B cell (primary cell): Measurements from ENCODE around the gene CARNS1. TPM values are rescaled to one million over a fixed set of nuclear protein-coding genes. Genes with fewer than 3 reads are reported as not detected.

Source experiments
- ATAC-seq: fragments of 200-7000 bp; cut with Tn5 transposase; one replicate; pipeline ENCODE4 v1.10.0; 2021; ENCODE audit warnings: low read depth, mild to moderate bottlenecking, moderate number of reproducible peaks, moderate library complexity
- CTCF ChIA-PET: fragments of 350-600 bp; sonication (Branson Sonifier 250); formaldehyde crosslinking; loops from one replicate; lab custom pipeline; 2021; ENCODE audit warnings: antibody characterized with exemption, inconsistent platforms; lab: Charles Lee
- POLR2A ChIA-PET: fragments of 350-600 bp; sonication (Branson Sonifier 250); formaldehyde crosslinking; loops from one replicate; lab custom pipeline; 2021; ENCODE audit warnings: antibody characterized with exemption; lab: Charles Lee
- DNase-seq: peaks from one replicate; pipeline ENCODE4 v3.0.0; 2013
- H2AFZ ChIP-seq: 2 replicates; pipeline ENCODE4 v1.6.1; 2012; ENCODE audit warnings: mild to moderate bottlenecking, low read depth, low read length; ENCODE audit not compliant: insufficient read depth, poor library complexity, severe bottlenecking
- H3K27ac ChIP-seq, 2 donors: 1 replicate in 1 of 2; 2 replicates in 1 of 2; pipeline ENCODE4 v1.5.1; 2012 to 2013; ENCODE audit warnings: low read length in 2 of 2, mild to moderate bottlenecking in 2 of 2, moderate library complexity in 1 of 2
- H3K27me3 ChIP-seq, 4 experiments: fragments of 200-600 bp in 1 of 4; sonication (generic) in 1 of 4; replicated peaks in 1 of 4; 1 replicate in 2 of 4; 2 replicates in 2 of 4; pipeline versions ENCODE4 v1.6.1 to v1.7.0; 2013 to 2016; ENCODE audit warnings: low read length in 3 of 4, mild to moderate bottlenecking in 2 of 4, mixed read lengths in 1 of 4, moderate library complexity in 1 of 4; ENCODE audit not compliant: insufficient read depth in 4 of 4, control insufficient read depth in 3 of 4; ENCODE audit errors: control extremely low read depth in 1 of 4
- H3K36me3 ChIP-seq, 2 experiments: replicated peaks in 1 of 2; 1 replicate in 1 of 2; 2 replicates in 1 of 2; pipeline versions ENCODE4 v1.6.1 to v1.7.1; 2013; ENCODE audit warnings: low read length in 1 of 2; ENCODE audit not compliant: insufficient read depth in 2 of 2, control insufficient read depth in 1 of 2; ENCODE audit errors: control extremely low read depth in 1 of 2, extremely low read depth in 1 of 2
- H3K4me1 ChIP-seq, 2 donors: fragments of 200-600 bp in 1 of 2; sonication (generic) in 1 of 2; 1 replicate in 1 of 2; 2 replicates in 1 of 2; pipeline versions ENCODE4 v1.5.1 to v1.6.1; 2013 to 2017; ENCODE audit warnings: low read length in 2 of 2; ENCODE audit not compliant: control insufficient read depth in 2 of 2, insufficient read depth in 2 of 2
- H3K4me2 ChIP-seq: replicated peaks from 2 replicates; pipeline ENCODE3; 2012; ENCODE audit warnings: mild to moderate bottlenecking, low read depth, low read length; ENCODE audit not compliant: poor library complexity, severe bottlenecking
- H3K4me3 ChIP-seq, 5 experiments: fragments of 200-600 bp in 1 of 5; sonication (generic) in 1 of 5; 1 replicate in 3 of 5; 2 replicates in 2 of 5; pipeline versions ENCODE4 v1.5.1 to v1.7.0; 2011 to 2016; ENCODE audit warnings: low read length in 4 of 5, mild to moderate bottlenecking in 4 of 5, low read depth in 2 of 5, control low read depth in 1 of 5, moderate library complexity in 1 of 5; ENCODE audit not compliant: insufficient read depth in 1 of 5; ENCODE audit errors: control extremely low read depth in 1 of 5, extremely low read depth in 1 of 5
- H3K79me2 ChIP-seq: fragments of 200-600 bp; sonication (generic); one replicate; pipeline ENCODE4 v1.6.0; 2016; ENCODE audit warnings: low read length; ENCODE audit not compliant: control insufficient read depth, insufficient read depth
- H3K9ac ChIP-seq: fragments of 200-600 bp; sonication (generic); 2 replicates; pipeline ENCODE4 v1.6.1; 2017; ENCODE audit warnings: mild to moderate bottlenecking, low read length, moderate library complexity
- H3K9me3 ChIP-seq, 3 donors: one replicate each; pipeline versions ENCODE4 v1.6.1 to v1.7.1; 2013; ENCODE audit warnings: low read length in 2 of 3; ENCODE audit not compliant: control insufficient read depth in 2 of 3, insufficient read depth in 1 of 3; ENCODE audit errors: control extremely low read depth in 1 of 3
- H4K20me1 ChIP-seq: 2 replicates; pipeline ENCODE4 v1.6.0; 2012; ENCODE audit warnings: mild to moderate bottlenecking, low read length; ENCODE audit not compliant: insufficient read depth, control insufficient read depth, poor library complexity, severe bottlenecking
- H3K27ac Mint-ChIP-seq: one replicate; pipeline ENCODE4 v1.8.0; 2021; ENCODE audit warnings: mixed read lengths
- H3K27me3 Mint-ChIP-seq: one replicate; pipeline ENCODE4 v1.8.0; 2021; ENCODE audit warnings: mixed read lengths
- H3K4me1 Mint-ChIP-seq: one replicate; pipeline ENCODE4 v1.8.0; 2021; ENCODE audit warnings: mixed read lengths
- H3K4me3 Mint-ChIP-seq: one replicate; pipeline ENCODE4 v1.8.0; 2021; ENCODE audit warnings: mixed read lengths
- H3K9me3 Mint-ChIP-seq: one replicate; pipeline ENCODE4 v1.8.0; 2022; ENCODE audit warnings: mixed read lengths; ENCODE audit not compliant: insufficient read depth
- EZH2 ChIP-seq: IDR thresholded peaks from 2 replicates; pipeline ENCODE4 v1.6.1; 2012; ENCODE audit warnings: borderline replicate concordance, low read depth, mild to moderate bottlenecking, moderate library complexity, low read length; ENCODE audit not compliant: insufficient read depth, poor library complexity, severe bottlenecking
- WGBS: methylation state at CpG from one replicate; pipeline ENCODE4 v1.1.5; 2013; ENCODE audit warnings: missing lambda C conversion rate; ENCODE audit not compliant: insufficient coverage; 5-methylcytosine and 5-hydroxymethylcytosine counted together
- intact Hi-C: fragments of 100-400 bp; cut with micrococcal nuclease; formaldehyde crosslinking; loops from one replicate; pipeline ENCODE4 v1.10.0; 2022
- polyA plus RNA-seq: library from polyadenylated mRNA; depleted of rRNA; stranded (reverse); fragments of >200 nt; gene quantifications from 2 replicates; pipeline ENCODE4 v1.2.3, GENCODE V29; 2012
- total RNA-seq, 2 donors: library from RNA; stranded (reverse); fragments of 120-200 nt in 1 of 2; gene quantifications; 1 replicate in 1 of 2; 2 replicates in 1 of 2; pipeline versions ENCODE4 v1.2.3 to v1.2.4, GENCODE V29; 2013 to 2022
- TF ChIP-seq, protein P1 (sequence below): fragments of 200-600 bp; IDR thresholded peaks from one replicate; pipeline ENCODE4 v1.8.0; 2022; ENCODE audit warnings: antibody characterized with exemption, mild to moderate bottlenecking

Gene CARNS1
- total and polyA plus RNA-seq, 2 donors (not counting 1 experiment from before 2014, with no cell fraction given) = 24.1 to 41.1 TPM

DNA sequence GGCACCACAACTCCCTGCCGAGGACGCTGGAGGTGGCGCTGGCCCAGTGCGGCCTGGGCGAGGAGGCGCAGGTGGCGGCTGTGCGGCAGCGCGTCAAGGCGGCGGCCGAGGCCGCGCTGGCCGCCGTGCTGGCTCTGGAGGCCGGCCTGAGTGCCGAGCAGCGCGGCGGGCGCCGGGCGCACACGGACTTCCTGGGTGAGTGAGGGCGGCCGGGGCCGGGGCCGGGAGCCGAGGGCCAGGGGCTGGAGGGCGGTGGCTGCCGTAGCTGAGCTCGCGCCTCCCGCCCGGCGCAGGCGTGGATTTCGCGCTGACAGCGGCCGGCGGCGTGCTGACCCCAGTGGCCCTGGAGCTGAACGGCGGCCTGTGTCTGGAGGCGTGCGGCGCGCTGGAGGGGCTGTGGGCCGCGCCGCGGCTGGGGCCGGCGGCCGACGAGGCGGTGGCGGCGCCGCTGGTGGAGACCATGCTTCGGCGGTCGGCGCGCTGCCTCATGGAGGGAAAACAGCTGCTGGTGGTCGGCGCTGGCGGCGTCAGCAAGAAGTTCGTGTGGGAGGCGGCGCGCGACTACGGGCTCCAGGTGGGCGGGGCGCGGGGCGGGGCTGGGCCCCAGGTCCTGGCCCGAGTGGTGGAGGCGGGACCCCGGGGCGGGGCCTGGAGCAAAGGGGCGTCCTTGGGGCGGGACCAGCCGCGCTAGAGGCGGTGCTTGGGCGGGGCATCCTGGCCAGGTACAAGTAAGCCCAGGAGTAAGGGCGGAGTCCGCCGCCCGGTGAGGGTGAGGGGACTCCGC is 5.4 kb downstream of the CARNS1 start:
- Histone ChIP-seq H3K79me2 (peaks cover 20% of the 10 kb centered on the region), H3K9ac (peak overlapping the region; percentile 68), H3K4me2 (peak overlapping the region; percentile 95), H3K36me3 (no peaks in the 10 kb centered on the region), H3K27ac (peak overlapping the region; percentile 43 to 71), H3K27me3 (no peaks in the 10 kb centered on the region), H3K4me3 (peak overlapping the region in 4 of 5 experiments; percentile 32 to 63 (median 53)), H2AFZ (peak overlapping the region; percentile 51), H3K4me1 (peaks cover 49 to 54% of the 10 kb centered on the region in 2 donors), H4K20me1 (no peaks in the 10 kb centered on the region), H3K9me3 (no peaks in the 10 kb centered on the region)
- peaks cover 50% of the 10 kb centered on the region for H3K4me1 Mint-ChIP-seq
- POLR2A ChIA-PET = interaction anchor here (0.8 to 10.7 kb wide), 14 partner anchors 9 to 70 kb away, joined by 3 to 195 read pairs (median 17); partner anchors contain the start of genes PPP1CA, PTPRCAP, RAD9A and RPS6KB2
- peak overlapping the region; percentile 91 for H3K27ac Mint-ChIP-seq
- TF ChIP-seq, protein P1, sequence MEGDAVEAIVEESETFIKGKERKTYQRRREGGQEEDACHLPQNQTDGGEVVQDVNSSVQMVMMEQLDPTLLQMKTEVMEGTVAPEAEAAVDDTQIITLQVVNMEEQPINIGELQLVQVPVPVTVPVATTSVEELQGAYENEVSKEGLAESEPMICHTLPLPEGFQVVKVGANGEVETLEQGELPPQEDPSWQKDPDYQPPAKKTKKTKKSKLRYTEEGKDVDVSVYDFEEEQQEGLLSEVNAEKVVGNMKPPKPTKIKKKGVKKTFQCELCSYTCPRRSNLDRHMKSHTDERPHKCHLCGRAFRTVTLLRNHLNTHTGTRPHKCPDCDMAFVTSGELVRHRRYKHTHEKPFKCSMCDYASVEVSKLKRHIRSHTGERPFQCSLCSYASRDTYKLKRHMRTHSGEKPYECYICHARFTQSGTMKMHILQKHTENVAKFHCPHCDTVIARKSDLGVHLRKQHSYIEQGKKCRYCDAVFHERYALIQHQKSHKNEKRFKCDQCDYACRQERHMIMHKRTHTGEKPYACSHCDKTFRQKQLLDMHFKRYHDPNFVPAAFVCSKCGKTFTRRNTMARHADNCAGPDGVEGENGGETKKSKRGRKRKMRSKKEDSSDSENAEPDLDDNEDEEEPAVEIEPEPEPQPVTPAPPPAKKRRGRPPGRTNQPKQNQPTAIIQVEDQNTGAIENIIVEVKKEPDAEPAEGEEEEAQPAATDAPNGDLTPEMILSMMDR = no peak
- no peak for TF ChIP-seq EZH2
- under 1% methylated on average over 97 of the region's 97 CpGs for WGBS
- no peaks in the 10 kb centered on the region for H3K27me3 Mint-ChIP-seq
- H3K9me3 Mint-ChIP-seq = no peaks in the 10 kb centered on the region
- peak overlapping the region; percentile 83 for H3K4me3 Mint-ChIP-seq
- intact Hi-C loops = loop anchor here (1.0 to 2.0 kb wide), 4 partner anchors 16 to 48 kb away; partner anchors contain the start of genes PTPRCAP and TMEM134
- ATAC-seq = peak; percentile 85
- DNase-seq = peak; percentile 98
- CTCF ChIA-PET = interaction anchor here (0.8 to 10.4 kb wide), 12 partner anchors 7 to 50 kb away, joined by 3 to 121 read pairs (median 4); partner anchors contain the start of genes PPP1CA, PTPRCAP, RAD9A and RPS6KB2
